Ecto neural progenitor cell (in vitro differentiated cells): Measurements from ENCODE around the gene HMCN2.
A peak's percentile ranks its signal among the peaks of the same experiment; 100 is the strongest.

Experiments
- DNase-seq: peaks from one replicate; pipeline ENCODE4 v3.0.0-alpha.2; 2018; ENCODE audit warnings: low spot score

The HMCN2 gene

DNA sequence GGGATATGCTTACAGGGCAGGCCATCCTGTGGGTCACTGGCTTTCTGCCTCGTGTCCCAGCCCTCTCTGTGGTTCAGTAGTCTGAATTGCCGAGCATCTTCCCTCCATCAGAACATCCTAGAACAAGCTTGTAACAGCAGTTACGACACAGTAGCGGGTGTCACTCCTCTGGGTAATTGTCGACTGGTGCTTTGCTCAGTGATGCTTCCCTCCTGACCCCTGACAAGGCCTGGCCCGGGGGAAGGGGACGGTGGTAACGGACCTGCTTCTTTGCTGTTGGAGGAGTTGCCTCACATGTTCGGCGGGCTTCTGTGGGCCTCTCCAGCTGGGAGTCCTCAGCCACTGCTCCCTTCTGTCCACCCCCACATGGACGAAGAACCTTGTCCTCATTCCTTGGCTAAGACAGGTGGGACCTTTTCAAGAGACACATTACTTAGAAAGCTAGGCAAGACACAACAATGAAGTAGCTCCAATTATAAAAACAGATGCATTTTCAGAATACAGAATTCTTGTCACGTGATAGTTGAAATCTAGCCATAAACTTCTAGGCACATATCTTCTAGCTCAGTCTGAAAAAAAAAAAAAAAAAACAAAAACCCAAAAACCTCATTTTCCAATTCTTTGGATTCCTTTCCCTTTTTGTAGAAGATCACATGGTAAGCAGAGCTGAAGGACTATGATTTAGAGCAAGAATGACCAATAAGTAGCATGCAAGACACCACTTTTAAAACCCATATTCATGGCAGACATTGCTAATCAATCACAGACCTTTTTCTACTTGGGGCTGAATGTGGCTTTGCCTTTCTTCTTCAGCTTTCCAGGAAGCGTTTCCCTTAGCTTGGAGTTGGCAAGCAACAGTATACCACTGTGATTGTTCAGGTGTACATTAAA, 25.0 kb downstream of the HMCN2 start:
- DNase-seq: no peak

GRCh38 chr9:130291474-130291873, 25.9 kb downstream of the HMCN2 start:
- DNase-seq: no peak

DNA sequence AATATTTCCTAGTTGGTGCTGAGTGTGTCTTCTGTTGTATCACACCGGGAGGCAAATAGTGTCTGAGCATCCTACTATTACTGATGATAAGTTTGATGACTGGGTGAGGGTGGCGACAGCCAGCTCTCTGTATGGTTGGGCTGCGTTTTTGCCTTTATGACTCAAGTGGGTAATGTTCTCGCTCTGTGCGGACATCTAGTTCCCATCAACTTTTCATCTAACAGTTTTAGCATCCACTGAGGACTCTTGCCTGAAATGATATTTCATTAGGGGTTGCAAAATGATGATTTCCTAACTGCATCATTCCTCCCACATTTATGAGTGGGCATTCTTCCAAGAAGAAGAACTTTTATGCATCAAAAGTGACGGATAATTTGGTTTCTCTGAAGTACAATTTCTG, 26.5 kb downstream of the HMCN2 start:
- no peak for DNase-seq

DNA sequence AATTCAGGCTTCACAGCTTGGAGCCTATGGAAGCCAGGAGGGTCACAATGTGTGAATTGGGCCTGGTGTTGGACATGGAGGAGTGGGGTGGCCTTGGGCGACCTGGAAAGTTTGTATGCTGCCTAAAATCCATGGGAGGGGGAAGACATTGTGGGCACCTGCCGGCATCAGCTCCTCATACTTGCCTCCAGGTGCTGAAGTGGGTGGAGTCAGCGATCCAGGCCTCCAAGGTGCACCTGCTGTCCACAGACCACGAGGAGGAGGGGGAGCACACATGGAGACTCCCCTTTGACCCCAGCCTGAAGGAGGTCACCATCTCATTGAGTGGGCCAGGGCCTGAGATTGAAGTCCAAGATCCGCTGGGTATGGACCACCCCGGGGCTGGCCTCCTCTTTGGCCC, 29.1 kb downstream of the HMCN2 start:
- DNase-seq: no peak

- DNase-seq: no peak
Observed at GRCh38 chr9:130295431-130295830, 29.9 kb downstream of the HMCN2 start.

GRCh38 chr9:130295945-130296782, 30.6 kb downstream of the HMCN2 start:
- DNase-seq: no peak

DNA sequence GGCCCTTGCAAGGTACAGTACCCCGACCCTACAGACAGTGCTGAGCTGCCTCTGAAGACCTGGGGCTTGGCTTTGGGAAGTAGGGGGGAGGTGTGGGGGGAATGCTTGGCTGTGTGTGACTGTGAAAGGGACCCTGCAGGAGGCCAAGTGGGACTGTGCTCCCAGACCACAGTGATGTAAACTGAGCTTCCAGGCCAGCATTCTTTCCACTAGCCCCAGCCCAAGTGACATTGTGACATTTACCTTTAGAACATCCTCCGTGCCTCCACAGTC, 31.2 kb downstream of the HMCN2 start:
- no peak for DNase-seq

DNA sequence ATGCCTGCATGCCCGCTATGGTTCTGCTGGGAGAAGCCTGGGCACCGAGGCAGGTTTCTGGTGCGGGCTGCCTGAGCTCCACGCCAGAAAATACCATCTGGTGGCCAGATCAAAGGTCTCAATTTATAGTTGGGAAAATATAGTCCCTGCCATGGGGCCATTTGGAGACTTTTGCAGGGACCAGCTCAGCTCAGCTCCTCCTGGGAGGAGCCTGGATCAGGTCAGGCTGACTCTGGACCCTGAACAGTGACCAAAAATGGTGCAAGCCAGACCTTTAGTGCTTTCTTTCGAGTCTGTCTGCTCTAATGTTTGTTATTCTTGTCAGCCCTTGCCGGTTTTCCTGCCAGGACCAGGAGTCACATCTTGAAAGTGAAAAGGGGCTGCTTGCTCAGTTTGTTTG, 31.8 kb downstream of the HMCN2 start:
- DNase-seq: no peak

- peak; percentile 71 for DNase-seq
Observed at GRCh38 chr9:130298662-130299279, 33.2 kb downstream of the HMCN2 start.

DNA sequence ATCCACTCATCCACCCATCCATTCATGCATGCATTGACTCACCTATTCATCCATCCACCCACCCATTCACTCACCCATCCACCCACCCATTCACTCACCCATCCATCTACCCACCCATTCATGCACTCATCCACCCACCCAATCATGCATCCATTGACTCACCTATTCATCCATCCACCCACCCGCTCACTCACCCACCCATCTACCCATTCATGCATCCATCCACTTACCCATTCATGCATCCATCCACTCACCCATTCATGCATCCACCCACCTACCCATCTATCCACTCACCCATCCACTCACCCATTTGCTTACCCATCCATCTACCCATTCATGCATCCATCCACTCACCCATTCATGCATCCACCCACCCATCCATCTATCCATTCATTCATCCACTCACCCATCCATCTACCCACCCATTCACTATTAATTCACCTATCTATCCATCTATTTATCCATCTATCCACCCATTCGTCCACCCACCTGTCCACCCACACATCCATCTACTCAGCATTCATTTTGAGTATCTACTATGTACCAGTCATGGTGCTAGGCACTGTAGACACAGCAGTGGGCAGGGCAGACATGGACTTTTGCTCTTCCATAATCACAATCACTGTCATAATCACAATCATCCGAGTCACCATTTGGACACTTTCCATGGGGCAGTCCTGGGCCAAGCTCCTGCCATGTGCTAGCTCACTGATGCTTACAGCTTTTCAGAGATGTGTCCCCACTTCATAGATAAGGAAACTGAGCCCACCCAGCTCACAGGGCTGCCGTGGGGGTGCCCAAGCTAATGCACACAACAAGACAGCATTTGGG, 34.4 kb downstream of the HMCN2 start:
- DNase-seq: no peak

- DNase-seq: no peak
Observed at GRCh38 chr9:130300739-130301138, 35.2 kb downstream of the HMCN2 start.

GRCh38 chr9:130301483-130302286, 36.1 kb downstream of the HMCN2 start:
- no peak for DNase-seq

GRCh38 chr9:130302785-130303612, 37.4 kb downstream of the HMCN2 start:
- no peak for DNase-seq

GRCh38 chr9:130303613-130304055, 38.1 kb downstream of the HMCN2 start:
- DNase-seq: no peak

- no peak for DNase-seq
Observed at GRCh38 chr9:130304116-130304515, 38.6 kb downstream of the HMCN2 start.

DNA sequence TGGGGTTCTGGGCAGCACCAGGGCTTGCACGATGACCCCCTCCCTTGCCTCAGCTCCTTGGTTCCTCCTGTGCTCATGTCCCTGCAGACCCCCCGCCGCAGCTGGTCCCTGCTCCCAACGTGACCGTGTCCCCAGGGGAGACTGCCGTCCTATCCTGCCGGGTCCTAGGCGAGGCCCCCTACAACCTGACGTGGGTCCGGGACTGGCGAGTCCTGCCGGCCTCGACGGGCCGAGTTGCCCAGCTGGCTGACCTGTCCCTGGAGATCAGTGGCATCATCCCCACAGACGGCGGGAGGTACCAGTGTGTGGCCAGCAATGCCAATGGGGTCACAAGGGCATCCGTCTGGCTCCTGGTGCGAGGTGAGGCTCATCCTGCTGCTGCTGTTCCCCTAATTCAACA, 39.1 kb downstream of the HMCN2 start:
- DNase-seq: no peak

DNA sequence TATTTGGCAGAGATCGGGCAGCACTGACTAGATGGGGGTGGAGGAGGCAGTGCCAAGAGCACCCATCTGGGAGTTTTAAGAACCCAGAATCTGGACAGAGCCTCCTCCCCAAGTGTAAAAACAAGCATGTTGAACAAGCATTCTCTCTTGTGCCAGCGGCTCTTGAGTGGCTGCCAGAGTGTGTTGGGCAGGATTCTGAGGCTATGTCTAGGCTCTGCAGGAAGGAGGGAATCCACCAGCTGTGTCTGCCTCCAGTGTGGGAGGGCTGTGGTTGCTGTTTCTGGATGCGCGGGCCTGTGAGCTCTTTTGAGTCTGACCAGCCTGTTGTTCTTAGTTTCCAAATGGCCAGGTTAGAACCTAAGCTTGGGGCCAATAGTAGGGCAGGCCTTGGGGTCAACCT, 39.8 kb downstream of the HMCN2 start:
- no peak for DNase-seq

DNA sequence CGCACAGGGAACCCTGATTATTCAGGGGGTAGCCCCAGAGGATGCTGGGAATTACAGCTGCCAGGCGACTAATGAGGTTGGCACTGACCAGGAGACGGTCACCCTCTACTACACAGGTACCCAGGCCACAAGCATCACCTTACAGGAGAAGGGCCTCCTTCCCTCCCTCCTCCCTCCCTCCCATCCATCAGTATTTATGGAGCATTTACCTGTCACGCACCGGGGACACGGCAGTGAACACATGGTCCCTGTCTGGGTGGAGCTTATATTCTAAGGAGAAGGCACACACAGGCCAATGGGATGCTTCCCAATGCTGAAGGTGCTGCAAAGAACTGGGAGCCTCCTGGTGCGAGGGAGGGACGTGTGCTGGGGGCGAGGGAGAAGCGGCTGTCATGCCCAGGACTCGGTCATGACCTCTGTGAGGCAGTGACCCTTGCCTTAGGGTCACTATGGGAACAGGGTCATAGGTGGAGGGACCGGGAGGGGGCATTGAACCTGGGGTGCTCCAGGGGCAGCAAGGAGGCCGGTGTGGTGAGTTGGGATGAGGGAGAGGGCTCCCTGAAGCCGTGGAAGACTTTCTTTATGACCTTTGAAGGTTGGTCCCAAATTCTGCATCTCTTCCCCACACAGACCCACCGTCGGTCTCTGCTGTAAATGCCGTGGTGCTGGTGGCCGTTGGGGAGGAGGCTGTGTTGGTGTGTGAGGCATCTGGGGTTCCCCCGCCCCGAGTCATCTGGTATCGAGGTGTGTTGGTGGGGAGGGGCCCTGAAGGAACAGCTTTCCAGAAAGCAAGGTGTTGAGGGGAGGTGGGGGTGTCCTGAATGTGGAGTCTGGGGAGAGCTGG, 41.5 kb downstream of the HMCN2 start:
- no peak for DNase-seq

DNA sequence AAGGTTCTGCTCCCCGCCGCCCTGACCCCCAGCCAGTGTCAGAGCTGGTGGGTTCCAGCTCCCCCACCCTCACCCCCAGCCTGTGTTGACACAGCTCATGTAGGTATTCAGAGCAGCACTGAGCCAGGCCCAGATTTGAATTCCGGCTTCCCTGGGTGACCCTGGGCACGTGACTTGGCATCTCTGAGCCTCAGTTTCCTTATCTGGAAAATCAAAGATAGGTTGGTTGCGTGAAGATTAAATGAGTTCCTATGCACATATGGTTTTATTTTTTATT, 42.0 kb downstream of the HMCN2 start:
- DNase-seq: no peak
